NCI-H2107 treated with DMSO at 0.1 percent for 48 hours (cell line): ENCODE results near the gene ELOVL5.
"Not testable (repeated sequence)": the region's sequence is repeated elsewhere in the genome, so short reads cannot be mapped to it uniquely, and the experiment has no call there.

Experiments
- DNase-seq: peaks from one replicate; lab custom pipeline; 2025; ENCODE audit not compliant: unreplicated experiment; lab: John Stamatoyannopoulos, UW

ELOVL5 gene

DNA sequence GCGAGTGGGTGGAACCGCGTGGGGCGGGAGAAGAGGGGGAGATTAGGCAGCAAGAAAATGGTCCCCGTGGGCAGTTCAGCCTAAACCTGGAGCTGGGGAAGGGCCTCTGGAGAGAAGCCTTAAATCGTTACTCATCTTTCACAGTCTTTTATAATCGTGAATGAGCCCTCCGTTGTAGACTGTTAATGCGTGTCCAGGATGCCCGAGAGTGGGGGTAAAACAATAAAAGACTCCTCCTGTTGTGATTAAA lies 11.0 kb upstream of the ELOVL5 start:
- no peak for DNase-seq

DNA sequence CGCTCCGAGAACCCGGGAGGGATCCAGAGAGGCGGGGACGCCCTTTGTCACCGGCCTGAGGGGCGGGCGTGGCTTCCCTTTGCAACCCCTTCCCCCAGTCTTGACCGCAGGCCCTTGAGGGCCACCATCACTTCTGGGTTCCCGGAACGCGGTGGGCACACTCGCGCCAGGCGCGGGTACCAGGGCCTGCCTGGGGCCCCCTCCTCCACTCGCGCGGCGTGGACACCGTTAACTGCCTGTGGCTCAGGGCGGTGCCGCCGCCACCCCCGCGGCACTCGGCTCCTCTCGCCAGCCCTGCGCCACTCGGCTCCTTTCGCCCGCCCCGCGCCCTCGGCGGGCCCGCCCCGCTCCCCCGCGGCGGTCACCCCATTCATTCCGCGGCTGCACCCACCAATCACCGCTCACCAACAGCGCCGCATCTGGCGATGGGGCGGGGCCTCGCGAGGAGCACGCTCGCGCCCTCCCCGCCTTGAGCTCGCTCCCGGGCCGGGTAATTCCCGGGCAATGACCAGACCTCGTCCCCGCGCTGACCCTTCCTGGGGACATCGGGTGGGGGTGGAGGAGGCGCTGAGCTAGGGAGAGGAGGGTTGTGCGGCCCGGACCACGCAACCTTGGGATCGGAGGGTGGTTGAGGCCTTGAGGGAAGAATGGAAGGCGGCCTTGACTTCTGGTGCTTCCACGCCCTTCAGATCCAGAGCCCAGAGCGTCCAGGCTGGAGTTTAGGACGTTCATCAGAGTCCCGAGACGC lies 10.5 kb upstream of the ELOVL5 start:
- DNase-seq, result peak; percentile 50

DNA sequence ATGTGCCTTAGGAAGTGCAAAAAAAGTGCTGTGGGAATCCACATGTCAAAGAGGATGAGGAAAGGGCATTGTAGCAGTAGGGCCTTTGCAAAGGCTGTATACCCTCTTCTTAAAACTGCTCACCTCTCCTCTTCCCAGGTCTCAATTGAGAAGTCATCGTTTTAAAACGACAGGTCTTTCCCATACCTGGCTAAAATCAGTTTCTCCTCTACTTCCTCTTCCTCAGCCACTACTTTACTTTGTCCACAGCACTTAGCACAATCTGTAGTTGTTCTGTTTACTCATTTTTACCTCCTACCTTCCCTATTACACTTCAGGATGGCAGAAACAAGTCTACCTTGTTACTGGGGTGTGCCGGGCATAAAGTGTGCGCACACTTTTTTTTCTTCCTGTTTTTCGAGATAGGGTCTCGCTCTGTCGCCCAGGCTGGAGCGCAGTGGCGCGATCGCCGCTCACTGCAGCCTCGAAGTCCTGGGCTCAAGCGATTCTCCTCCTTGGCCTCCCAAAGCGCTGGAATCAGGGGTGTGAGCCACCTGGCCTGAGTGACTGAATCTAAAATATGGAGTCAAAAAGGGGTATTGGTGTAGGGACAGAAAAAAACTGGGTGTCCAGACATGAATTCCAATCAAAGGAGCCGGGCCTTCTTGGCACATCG lies 9.8 kb upstream of the ELOVL5 start:
- DNase-seq, result no peak

DNA sequence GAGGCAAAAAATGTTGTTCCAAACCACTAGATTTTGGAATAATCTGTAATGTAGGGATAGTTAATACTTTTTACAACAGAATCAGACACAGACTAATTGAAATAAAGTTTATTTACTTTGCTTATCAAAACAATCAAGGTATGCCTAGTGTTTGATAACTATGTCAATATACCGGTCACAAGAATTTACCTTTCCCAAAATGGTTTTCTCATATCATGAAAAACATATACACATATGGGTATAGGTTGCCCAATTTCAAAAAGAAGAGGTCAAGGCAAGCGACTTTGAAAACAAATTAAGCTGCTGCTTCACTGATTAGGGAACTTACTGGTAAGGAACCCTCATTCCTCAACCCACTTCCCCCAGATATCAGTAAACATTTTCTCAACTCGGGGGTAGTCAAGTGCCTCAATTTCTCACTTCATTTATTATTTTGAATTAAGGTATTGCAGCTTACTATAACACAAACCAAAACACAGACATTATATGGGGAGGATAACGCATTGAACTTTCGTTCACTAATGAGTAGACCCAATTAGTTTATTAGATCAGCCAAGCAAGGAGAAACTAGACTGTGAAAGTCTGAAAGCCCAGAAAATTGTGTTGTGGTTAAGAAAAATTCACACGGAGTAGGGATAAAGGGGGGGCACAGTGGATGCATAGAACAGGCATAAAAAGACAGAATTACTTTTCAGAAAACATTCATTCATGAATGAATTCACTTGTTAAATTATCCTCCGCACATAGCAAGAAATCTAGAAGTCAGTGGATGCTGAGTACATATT lies 9.0 kb upstream of the ELOVL5 start:
- DNase-seq, result no peak

DNA sequence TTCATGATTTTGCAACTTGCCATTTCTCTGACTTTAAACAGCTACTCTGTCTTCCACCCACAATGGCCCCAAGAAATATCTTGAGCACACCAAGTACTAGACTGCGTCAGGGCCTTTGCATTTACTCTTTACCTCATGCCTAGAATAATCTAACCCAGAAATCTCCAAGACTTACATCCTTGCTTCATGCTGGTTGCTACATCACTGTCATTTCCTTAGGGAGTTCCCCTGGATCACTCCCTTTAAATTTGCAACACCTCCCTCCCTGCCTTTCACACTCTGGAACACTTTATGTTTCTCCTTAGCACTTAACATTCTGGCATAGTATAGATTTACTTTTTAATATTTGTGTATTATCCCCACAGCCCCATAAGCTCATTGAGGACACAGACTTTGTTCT lies 4.9 kb upstream of the ELOVL5 start:
- no peak for DNase-seq

DNA sequence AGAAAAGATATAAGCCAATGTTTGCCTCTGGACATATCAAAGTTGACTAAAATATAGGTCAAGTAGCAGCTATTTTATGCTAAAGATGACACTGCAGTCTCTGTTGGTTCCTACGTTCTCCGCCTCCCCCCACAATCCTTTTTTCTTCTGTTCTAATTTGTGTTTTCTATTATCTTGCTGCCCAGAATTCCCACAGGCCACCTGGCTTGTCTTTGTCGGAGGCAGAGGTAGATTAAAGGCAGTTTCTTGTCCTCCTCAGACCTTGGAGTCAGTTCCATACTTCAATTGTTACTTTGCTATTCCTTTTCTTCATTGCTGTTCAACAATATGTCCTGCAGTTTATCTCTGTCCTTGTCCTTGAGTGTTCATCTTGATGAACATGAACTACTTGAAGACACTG lies 3.6 kb upstream of the ELOVL5 start:
- DNase-seq, result no peak

DNA sequence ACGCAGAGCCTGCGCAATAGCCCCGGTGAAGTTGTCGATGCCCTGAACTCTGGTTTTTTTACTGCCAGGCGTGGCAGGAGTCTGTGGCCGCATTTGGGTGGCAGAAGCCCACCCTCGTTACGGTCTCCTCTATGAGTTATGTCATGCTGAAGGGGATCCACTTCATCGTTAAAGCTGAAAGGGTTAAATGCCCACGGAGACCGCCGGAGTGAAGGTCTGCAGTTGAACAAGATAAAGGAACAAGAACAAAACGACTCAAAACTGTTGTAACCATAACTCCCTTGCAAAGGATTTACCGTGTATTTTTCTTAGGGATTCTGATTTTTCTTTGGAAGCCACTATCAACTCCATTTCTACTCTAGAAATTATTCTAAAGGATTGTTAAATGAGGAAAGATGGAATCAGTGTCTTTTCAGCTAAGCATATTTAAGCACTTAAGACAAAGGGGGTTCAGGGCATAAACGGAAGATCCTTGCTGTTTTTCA lies 501 bp upstream of the ELOVL5 start:
- no peak for DNase-seq

DNA sequence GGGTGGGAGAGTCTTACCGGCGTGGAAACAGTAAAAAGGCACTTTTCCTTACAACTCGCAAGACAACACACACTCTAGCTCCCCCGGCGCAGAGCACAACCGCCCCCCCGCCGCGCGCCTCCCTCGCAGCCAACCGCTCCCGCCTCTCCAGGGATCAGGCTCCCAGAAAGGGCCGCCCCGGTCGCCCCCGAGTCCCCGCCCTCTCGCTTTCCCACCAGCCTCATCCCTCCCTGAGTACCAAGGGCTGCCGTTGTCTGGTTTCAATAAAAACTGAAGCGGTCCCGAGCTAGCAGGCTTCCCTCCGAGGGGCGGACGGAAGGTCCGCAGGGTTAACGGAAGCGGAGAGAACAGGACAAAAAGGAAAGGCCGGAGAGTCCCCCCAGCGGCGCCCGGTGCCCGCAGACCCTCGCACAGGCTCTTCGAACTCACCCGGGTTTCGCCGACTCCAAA lies 804 bp downstream of the ELOVL5 start:
- DNase-seq, result no peak

DNA sequence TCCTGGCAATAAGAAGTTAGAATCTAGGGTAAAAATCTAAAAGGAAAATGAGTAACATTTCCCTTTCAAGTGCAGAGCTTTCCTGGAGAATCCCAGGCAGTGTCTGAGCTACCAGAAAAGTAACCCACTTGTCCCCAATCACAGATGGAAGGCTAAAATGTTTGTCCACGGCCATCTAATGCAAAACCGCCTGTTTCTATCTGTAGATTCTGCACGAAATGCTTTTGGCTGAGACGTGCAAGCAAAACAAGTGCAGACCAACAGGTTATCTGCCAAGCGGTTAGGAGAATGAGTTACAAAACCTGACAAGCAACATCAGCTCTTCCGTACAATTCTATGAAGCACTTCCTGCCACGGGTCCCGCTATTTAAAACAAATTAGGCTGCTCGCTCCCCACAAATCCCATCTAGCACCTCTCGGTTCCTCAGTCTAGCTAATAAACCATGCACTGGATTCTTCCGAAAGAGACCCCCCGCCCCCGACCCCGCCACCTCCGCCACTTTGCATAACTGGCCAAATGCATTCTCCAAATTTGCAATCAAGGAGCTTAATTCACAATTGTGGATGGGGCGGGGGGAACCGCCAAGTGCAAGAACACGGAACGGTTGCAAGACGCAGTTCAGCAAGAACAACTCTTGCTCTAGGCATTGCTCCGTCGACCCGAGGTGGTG lies 1.4 kb downstream of the ELOVL5 start:
- DNase-seq, result no peak

DNA sequence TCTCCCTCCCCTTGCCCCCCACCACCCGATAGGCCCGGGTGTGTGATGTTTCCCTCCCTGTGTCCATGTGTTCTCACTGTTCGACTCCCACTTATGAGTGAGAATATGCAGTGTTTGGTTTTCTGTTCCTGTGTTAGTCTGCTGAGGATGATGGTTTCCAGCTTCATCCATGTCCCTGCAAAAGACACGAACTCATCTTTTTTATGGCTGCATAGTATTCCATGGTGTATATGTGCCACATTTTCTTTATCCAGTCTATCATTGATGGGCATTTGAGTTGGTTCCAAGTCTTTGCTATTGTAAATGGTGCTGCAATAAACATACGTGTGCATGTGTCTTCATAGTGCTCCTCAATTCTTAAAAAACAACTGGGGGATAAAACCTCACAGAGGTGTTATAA lies 2.7 kb downstream of the ELOVL5 start:
- not testable (repeated sequence) for DNase-seq

DNA sequence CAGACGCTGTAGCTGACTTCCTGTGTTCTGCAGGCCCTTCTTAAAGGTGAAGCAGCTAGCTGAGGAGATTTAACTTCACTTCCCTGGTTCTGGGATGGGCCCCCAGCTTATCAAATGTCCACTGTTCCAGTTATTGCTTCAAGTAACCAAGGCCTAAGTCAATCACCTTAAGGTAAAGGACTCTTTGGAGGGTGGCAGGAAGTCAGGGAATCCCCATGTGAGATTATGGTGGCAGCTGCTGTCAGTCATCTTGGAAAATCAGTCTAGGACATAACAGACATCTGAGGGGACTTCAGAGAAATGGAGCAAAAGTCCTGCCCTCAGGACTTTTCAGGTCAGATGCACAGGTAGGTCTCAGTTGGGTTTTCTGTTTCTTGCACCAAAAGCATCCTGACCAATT lies 3.8 kb downstream of the ELOVL5 start:
- DNase-seq, result no peak

DNA sequence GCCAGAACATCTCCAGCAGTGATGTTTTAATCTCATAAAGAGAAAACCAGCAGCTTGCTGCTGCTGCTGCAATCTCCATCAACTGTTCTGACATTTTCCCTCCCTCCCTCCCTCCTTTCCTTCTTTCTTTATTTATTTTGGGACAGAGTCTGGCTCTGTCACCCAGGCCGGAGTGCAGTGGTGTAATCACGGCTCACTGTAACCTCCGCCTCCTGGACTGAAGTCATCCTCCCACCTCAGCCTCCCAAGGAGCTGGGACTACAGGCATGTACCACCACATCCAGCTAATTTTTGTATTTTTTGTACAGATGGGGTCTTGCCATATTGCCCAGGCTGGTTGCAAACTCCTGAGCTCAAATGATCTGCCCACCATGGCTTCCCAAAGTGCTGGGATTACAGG lies 5.7 kb downstream of the ELOVL5 start:
- DNase-seq, result no peak

DNA sequence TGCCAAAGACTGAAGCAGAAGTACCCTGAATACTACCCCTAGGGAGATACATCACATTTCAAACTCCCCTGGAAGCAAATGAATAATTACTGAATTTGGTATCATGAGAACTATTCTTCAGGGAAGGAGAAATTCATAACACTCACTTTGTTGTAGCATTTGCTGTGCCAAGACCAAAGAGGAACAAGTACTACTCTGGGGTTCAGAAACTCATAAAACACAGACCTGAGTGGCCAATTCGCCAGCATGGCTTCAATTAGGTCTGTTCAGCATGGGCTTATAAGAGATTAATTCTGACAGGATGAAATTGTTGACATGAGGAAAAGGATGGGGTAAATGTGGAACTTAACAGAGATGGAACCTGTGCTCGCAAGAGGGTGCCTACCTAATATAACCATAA lies 6.5 kb downstream of the ELOVL5 start:
- DNase-seq, result no peak

DNA sequence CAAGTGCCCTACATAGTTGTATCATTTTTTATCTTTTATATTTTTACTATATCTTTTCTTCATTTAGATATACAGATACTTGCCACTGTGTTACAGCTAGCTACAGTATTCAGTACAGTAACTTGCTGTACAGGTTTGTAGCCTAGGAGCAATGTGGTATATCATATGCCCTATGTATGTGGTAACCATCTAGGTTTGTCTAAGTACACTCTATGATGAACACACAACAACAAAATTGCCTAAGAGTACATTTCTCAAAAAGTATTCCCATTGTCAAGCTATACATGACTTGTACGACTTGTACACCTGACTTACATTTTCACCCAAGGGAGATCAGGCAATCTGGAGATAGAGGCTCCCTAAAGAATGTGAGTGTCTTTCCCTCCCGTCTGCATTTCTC lies 8.2 kb downstream of the ELOVL5 start:
- no peak for DNase-seq

DNA sequence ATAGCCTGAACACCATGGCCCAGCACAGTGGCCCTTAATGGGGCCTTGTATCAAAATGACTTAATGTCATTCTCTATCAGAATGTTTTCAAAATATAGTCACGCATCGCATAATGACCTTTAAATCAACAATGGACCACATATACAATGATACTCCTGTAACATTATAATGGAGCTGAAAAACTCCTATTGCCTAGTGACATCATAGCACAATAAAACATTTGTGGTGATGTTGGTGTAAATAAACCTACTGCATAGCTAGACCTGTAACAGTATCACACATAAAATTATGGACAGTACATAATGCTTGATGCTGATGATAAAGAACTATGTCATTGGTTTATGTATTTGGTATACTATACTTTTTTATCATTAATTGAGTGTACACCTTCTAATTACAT lies 9.3 kb downstream of the ELOVL5 start:
- DNase-seq, result no peak

DNA sequence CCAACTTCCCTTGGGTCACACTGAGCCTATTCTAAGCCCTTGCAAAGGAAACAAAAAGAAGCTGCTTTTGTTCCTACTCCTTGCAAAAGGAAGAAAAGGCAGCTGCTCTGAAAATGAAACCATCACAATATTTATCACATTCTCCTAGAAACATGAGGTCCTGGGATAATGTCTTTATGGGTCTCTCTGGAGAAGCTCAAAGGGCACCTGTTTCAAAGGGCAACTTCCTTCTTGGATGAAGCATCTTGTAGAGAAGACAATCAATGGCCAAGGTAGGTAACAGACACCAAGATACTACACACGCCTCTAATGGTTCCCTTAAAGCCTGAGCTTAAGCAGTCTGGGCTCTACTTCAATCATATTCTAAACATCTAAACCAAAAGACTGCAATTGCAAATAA lies 10.4 kb downstream of the ELOVL5 start:
- no peak for DNase-seq

DNA sequence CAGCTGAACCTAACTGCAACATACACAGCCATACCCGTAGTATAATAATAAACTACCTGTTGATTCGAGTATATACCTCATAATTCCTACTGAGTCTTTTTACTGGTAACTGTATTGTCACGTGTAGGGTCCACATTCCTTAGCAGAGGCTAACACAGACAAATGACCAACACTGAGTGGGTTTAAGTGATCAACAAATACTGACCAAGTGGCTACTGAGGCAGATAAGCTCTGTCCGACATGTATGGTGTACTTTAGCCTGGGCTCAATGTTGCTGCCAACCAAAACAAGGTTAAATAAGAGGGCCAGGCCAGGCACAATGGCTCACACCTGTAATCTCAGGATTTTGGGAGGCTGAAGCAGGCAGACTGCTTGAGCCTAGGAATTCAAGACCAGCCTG lies 12.7 kb downstream of the ELOVL5 start:
- DNase-seq, result no peak

DNA sequence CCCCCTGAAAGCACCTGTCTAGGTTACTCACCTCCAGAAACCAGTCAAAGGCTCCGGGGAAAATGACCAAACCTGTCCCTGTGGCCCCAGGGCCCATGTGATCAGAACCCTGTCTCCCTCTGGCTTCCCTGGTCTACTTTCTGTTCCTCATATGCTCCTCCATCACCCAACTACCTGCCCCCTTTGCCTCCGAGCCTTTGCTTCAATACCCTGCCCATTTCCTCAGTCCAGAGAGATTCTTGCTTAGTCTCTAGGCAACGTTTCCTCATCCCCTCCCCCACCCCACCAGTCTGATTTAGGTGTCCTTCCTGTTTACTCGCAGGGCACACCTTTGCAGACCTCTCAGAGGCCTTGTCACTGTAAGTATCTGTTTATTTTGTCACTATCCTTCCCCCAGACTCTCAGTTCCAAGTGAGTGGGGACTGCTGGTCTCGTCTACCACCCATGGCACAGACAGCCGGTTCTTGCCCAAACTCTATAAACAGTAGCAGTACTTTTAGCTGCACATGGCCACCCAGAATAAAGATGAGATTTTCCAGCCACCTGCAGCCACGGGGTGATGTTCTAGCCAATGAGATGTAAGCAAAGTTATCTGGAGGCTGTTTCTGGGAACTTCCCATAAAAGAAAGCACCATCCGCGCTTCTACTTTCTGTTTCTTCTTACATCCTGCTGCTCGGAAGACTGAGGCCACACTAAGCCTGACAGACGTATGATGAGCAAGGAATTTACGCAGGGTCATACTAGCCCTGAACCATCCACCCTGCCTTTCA lies 13.3 kb downstream of the ELOVL5 start:
- no peak for DNase-seq

DNA sequence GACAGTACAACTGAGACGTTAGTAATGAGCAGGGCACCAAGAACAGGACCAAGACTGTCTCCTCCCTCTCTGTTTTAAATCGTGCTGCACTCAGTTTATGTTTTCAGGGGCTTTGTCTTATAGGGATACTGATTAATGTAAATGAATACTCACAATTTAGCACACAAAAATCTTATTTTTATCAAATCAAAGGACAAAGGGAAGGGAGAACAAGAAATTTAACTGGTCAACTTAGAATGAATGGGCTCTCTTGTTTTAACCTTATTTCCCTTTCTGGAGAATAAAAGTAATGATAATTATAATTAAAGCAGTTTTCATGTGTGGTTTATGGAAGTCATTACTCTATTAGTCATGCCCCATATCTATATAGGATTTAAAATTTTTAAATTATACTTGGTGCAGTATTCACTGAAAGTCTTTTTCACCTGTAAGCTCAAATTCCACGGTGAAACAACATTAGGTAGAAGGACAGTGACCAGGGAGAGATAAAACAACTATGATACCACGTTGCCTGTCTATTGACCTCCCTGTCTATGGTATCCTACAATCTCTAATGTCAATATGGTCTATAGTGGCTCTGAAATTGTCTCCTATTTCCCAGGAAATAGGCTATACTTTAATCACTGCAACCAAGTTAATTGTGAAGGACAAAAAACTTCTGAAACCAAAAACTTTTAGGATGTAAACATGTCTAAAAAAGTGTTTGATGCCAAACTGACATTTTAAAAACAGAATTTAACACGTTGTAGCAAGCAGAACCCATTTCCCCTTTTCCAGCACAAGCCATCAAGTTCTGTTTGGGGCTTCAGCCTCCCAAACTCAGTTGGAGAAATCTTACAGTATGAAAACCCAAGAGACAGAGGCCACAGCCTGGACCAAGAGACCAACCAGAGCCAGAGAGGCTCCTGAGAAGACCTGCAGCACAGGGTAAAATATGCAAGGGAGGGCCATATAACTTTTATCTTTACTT lies 15.0 kb downstream of the ELOVL5 start:
- no peak for DNase-seq

DNA sequence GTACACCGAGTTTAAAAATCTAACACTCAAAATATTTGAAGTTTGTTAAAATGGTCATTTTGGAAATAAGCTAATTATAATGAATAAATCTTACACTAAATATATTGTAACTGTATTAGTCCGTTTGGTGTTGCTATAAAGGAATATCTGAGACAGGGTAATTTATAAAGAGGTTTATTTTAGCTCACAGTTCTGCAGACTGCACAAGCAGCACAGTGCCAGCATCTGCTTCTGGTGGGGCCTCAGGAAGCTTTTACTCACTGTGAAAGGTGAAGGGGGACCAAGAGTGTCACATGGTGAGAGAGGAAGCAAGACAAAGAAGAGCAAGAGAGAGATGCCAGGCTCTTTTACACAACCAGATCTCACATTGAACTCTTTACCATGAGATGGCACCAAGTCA lies 17.1 kb downstream of the ELOVL5 start:
- DNase-seq, result no peak
